Astrocyte of the cerebellum (primary cell): ENCODE results near the gene NT5DC4.

Experiments used
- DNase-seq: peaks from one replicate; pipeline ENCODE4 v3.0.0-alpha.2; 2011; ENCODE audit warnings: low read depth
- H3K4me3 ChIP-seq: 2 replicates; pipeline ENCODE4 v1.5.1; 2011; ENCODE audit warnings: mild to moderate bottlenecking, low read depth, low read length, moderate library complexity
- CTCF ChIP-seq: IDR thresholded peaks from 2 replicates; pipeline ENCODE4 v1.5.1; 2012; ENCODE audit warnings: low read length, low read depth, moderate library complexity, mild to moderate bottlenecking; ENCODE audit errors: missing control alignments
- in situ Hi-C: cut with HindIII; loops from 2 replicates; pipeline ENCODE4 v1.10.0; 2017; ENCODE audit warnings: low sequenced_read_pairs

Gene NT5DC4

GRCh38 chr2:112782234-112782799, 61.5 kb downstream of the NT5DC4 start:
- DNase-seq = no peak
- no peak overlapping the region for H3K4me3 ChIP-seq
- in situ Hi-C loops = no loop called here

GRCh38 chr2:112783187-112783714, 62.4 kb downstream of the NT5DC4 start:
- TF ChIP-seq CTCF = no peak
- H3K4me3 ChIP-seq = no peak overlapping the region
- in situ Hi-C loops = no loop called here
- DNase-seq = no peak

More at GRCh38 chr2:112782234-112782799, 61.5 kb downstream of the NT5DC4 start:
- TF ChIP-seq CTCF = no peak

- in situ Hi-C loops = loop anchor here (5.0 kb wide), 1 partner anchor 32 kb away; no protein-coding TSS in a partner anchor
- H3K4me3 ChIP-seq = no peak within 1 kb of the TSS
Observed at GRCh38 chr2:112784199-112785189, 63.7 kb downstream of the NT5DC4 start, which contains the start of gene IL1A. IL1A (minus strand) TSS chr2:112784493; CDS start chr2:112783770, 723 bp downstream.

GRCh38 chr2:112787294-112787693, 66.5 kb downstream of the NT5DC4 start:
- no peak for DNase-seq
- TF ChIP-seq CTCF = no peak
- in situ Hi-C loops = loop anchor here (5.0 kb wide), 1 partner anchor 35 kb away; no protein-coding TSS in a partner anchor
- H3K4me3 ChIP-seq = no peak overlapping the region

More at GRCh38 chr2:112784199-112785189, 63.7 kb downstream of the NT5DC4 start, which contains the start of gene IL1A:
- TF ChIP-seq CTCF = no peak
- DNase-seq = peak; percentile 29

- DNase-seq = no peak
- no peak for TF ChIP-seq CTCF
- in situ Hi-C loops = loop anchor here (5.0 kb wide), 1 partner anchor 36 kb away; no protein-coding TSS in a partner anchor
- no peak overlapping the region for H3K4me3 ChIP-seq
Observed at GRCh38 chr2:112787729-112788393, 67.0 kb downstream of the NT5DC4 start.

- in situ Hi-C loops = loop anchor here (5.0 kb wide), 1 partner anchor 36 kb away; no protein-coding TSS in a partner anchor
- H3K4me3 ChIP-seq = no peak overlapping the region
- no peak for DNase-seq
- no peak for TF ChIP-seq CTCF
Observed at GRCh38 chr2:112788653-112789052, 67.8 kb downstream of the NT5DC4 start.
